KG1 (cell line): Measurements from ENCODE around the gene SLCO2A1.

Experiments used
- DNase-seq: peaks from one replicate; lab custom pipeline; 2025; lab: John Stamatoyannopoulos, UW

SLCO2A1 gene

GRCh38 chr3:133949438-133949837 is 80.3 kb downstream of the SLCO2A1 start:
- DNase-seq = no peak

- no peak for DNase-seq
These were observed 80.7 kb downstream of the SLCO2A1 start for GRCh38 chr3:133948996-133949395.

GRCh38 chr3:133948131-133948810 is 81.5 kb downstream of the SLCO2A1 start:
- no peak for DNase-seq

- DNase-seq = no peak
These were observed 84.2 kb downstream of the SLCO2A1 start for GRCh38 chr3:133945381-133946095.

- no peak for DNase-seq
These were observed 84.9 kb downstream of the SLCO2A1 start for GRCh38 chr3:133944641-133945380.

- no peak for DNase-seq
These were observed 85.5 kb downstream of the SLCO2A1 start for GRCh38 chr3:133944181-133944580.

- DNase-seq = no peak
These were observed 86.0 kb downstream of the SLCO2A1 start for GRCh38 chr3:133943639-133944141.

GRCh38 chr3:133943031-133943535 is 86.6 kb downstream of the SLCO2A1 start:
- DNase-seq = no peak

- DNase-seq = no peak
These were observed 88.3 kb downstream of the SLCO2A1 start for GRCh38 chr3:133941415-133941821.

GRCh38 chr3:133940536-133940935 is 89.2 kb downstream of the SLCO2A1 start:
- DNase-seq = no peak

- DNase-seq = no peak
These were observed 90.3 kb downstream of the SLCO2A1 start for GRCh38 chr3:133939463-133939835.

GRCh38 chr3:133938770-133939462 is 90.8 kb downstream of the SLCO2A1 start:
- no peak for DNase-seq

GRCh38 chr3:133937756-133938601 is 91.7 kb downstream of the SLCO2A1 start:
- DNase-seq = no peak

GRCh38 chr3:133937061-133937686 is 92.6 kb downstream of the SLCO2A1 start:
- no peak for DNase-seq

GRCh38 chr3:133935843-133936769 is 93.6 kb downstream of the SLCO2A1 start:
- DNase-seq = no peak

GRCh38 chr3:133934996-133935842 is 94.5 kb downstream of the SLCO2A1 start:
- no peak for DNase-seq

- no peak for DNase-seq
These were observed 95.4 kb downstream of the SLCO2A1 start for GRCh38 chr3:133934073-133934970.
